ENCODE measurements around the gene CYP2W1. TPM values are rescaled to one million over a fixed set of nuclear protein-coding genes. Genes with fewer than 3 reads are reported as not detected.

Gene CYP2W1
- total and polyA plus RNA-seq, 10 of the 15 experiments (the other 5 are each of a cell fraction or from before 2014, with no cell fraction given), result not detected

- TF ChIP-seq REST (IDR thresholded peaks at IDR 0.05; ENCODE audit: low read depth, low read length), result no peak
- TF ChIP-seq BCL3 (IDR thresholded peaks at IDR 0.05; ENCODE audit: borderline replicate concordance, insufficient read depth, low read depth, low read length, poor library complexity, severe bottlenecking), result peak; percentile 87
These were observed 26.8 kb downstream of the CYP2W1 start (continued) for GRCh38 chr7:1009747-1010146.

GRCh38 chr7:1010226-1010625 lies 27.2 kb downstream of the CYP2W1 start:
- Histone ChIP-seq H3K79me2 (ENCODE audit: control insufficient read depth, insufficient read depth, low read length) (peaks cover 2% of the 10 kb centered on the region; the same call in 1 of the 2 replicates), H3K9me3 (replicated peaks; ENCODE audit: control insufficient read depth, insufficient read depth, low read length) (no peaks in the 10 kb centered on the region), H3K27ac (ENCODE audit: control insufficient read depth, insufficient read depth) (no peak overlapping the region), H3K36me3 (ENCODE audit: control insufficient read depth in 2 of 2, insufficient read depth in 2 of 2, low read length in 1 of 2) (peaks cover 4 to 17% of the 10 kb centered on the region in 2 experiments; a peak in 3 of 4 replicates), H3K4me2 (ENCODE audit: control insufficient read depth, insufficient read depth) (no peak overlapping the region), H3K4me1 (ENCODE audit: control insufficient read depth, insufficient read depth, low read length) (no peaks in the 10 kb centered on the region), H2AFZ (ENCODE audit: control insufficient read depth, low read depth, low read length) (no peak overlapping the region), H4K20me1 (ENCODE audit: control insufficient read depth, insufficient read depth) (no peaks in the 10 kb centered on the region), H3K4me3 (no peak overlapping the region), H3K9ac (ENCODE audit: control insufficient read depth, insufficient read depth, low read length) (no peak overlapping the region), H3K27me3 (replicated peaks in 1 of 2; ENCODE audit: control insufficient read depth in 2 of 2, insufficient read depth in 2 of 2, low read length in 1 of 2) (no peaks in the 10 kb centered on the region)
- intact Hi-C loops (cut with micrococcal nuclease; ENCODE audit: unreplicated experiment), result no loop called here
- no TSS peak for BruUV-seq (replicated peaks)
- SMC1A ChIA-PET (ENCODE audit: uncharacterized antibody, unreplicated experiment), result no interaction called here
- RAD21 ChIA-PET (ENCODE audit: unreplicated experiment), result no interaction called here
- DNase-seq (ENCODE audit: low read depth, low spot score), result no peak
- CTCF ChIA-PET, result no interaction called here
- 93% methylated on average over 13 of the region's 13 CpGs for WGBS (ENCODE audit: insufficient coverage, insufficient replicate concordance, low lambda C conversion rate, missing lambda C conversion rate)
- in situ Hi-C loops (cut with MboI), result no loop called here
- TF ChIP-seq KDM1A (IDR thresholded peaks at IDR 0.05; ENCODE audit: borderline replicate concordance) (no peak), RFX5 (IDR thresholded peaks at IDR 0.05; ENCODE audit: low read depth, low read length) (no peak), E4F1 (IDR thresholded peaks at IDR 0.05; ENCODE audit: borderline replicate concordance, partially characterized antibody) (no peak), JUNB (IDR thresholded peaks at IDR 0.05) (no peak), ZBED1 (IDR thresholded peaks at IDR 0.05; ENCODE audit: borderline replicate concordance) (no peak), CHD4 (IDR thresholded peaks at IDR 0.05) (no peak), SUPT20H (IDR thresholded peaks at IDR 0.05; ENCODE audit: borderline replicate concordance, control insufficient read depth, low read depth, low read length) (no peak), POLR2AphosphoS2 (IDR thresholded peaks at IDR 0.05; ENCODE audit: low read depth, low read length) (no peak), POU2F2 (IDR thresholded peaks at IDR 0.05; ENCODE audit: borderline replicate concordance, low read depth, low read length) (no peak)
- POLR2A ChIA-PET, result no interaction called here
- ATAC-seq, result no peak
- no peak for FAIRE-seq
